T-helper 17 cell (primary cell): ENCODE results near the gene RAVER1. TPM values are rescaled to one million over a fixed set of nuclear protein-coding genes. Genes with fewer than 3 reads are reported as not detected.

Experiments used
- ATAC-seq: fragments of 150-1000 bp; cut with Tn5 transposase; 2 replicates; pipeline ENCODE4 v1.10.0; 2021; ENCODE audit warnings: mild to moderate bottlenecking, moderate library complexity
- DNase-seq, 3 donors: peaks; one replicate each; pipeline versions ENCODE4 v3.0.0 to v3.0.0-alpha.2; 2020 to 2021
- H3K9me3 ChIP-seq: one replicate; pipeline ENCODE4 v1.7.0; 2013; ENCODE audit warnings: low read length, mild to moderate bottlenecking; ENCODE audit not compliant: control insufficient read depth, poor library complexity, severe bottlenecking
- H3K27ac Mint-ChIP-seq: one replicate; pipeline ENCODE4 v1.8.0; 2022; ENCODE audit warnings: mild to moderate bottlenecking, moderate library complexity, mixed read lengths
- H3K27me3 Mint-ChIP-seq: one replicate; pipeline ENCODE4 v1.8.0; 2022; ENCODE audit warnings: mixed read lengths
- H3K36me3 Mint-ChIP-seq: one replicate; pipeline ENCODE4 v1.8.0; 2022; ENCODE audit warnings: low read depth, mixed read lengths
- H3K4me1 Mint-ChIP-seq: one replicate; pipeline ENCODE4 v1.8.0; 2022; ENCODE audit warnings: mild to moderate bottlenecking, mixed read lengths
- H3K4me3 Mint-ChIP-seq: one replicate; pipeline ENCODE4 v1.8.0; 2022; ENCODE audit warnings: mild to moderate bottlenecking, moderate library complexity, mixed read lengths
- total RNA-seq, 4 donors: library from RNA in 2 of 4; stranded (reverse) in 2 of 4; gene quantifications; one replicate each; pipeline ENCODE4 v1.2.3 and lab custom pipeline; 2022 to 2026

RAVER1 gene
- total RNA-seq, 2 donors from 2014 or later, result 40.2 to 49.8 TPM

DNA sequence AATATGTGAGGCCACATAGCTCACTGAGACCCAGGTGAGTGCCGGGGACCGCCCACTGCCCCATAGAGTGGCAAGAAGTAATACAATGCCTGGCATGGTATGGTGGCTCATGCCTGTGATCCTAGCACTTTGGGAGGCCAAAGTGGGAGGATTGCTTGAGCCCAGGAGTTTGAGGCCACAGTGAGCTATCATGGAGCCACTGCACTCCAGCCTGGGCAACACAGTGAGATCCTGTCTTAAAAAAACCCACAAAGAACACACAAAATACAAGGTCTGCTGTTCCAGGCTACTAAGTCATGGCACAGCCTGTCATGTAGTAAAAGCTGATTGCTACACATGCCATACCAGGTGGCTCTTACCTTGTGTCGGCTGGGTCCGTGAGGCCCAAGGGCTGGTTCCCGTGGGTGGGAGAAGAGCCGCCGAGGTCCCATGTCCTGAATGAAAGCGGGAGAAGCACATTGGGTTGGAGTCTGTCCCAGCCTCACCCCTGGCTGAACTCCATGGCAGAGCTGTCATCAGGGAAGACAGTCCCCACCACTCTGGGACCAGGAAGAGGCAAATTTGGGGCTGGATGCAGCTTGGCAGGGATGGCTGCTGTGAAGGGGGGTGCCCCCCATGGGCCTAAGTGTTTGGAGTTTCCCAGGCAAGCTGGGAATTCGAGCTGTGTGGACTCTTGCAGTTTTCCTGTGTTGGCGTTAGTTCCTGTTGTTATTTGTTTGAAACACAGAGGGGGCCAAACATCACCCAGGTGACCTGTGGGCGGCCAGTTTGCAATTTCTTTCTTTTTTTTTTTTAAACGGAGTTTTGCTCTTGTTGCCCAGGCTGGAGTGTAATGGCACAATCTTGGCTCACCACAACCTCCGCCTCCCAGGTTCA lies 14.3 kb downstream of the RAVER1 start:
- H3K4me3 Mint-ChIP-seq, result no peak overlapping the region
- H3K9me3 ChIP-seq, result no peaks in the 10 kb centered on the region
- DNase-seq (no peak), ATAC-seq (no peak)
- H3K4me1 Mint-ChIP-seq, result peaks cover 20% of the 10 kb centered on the region
- H3K36me3 Mint-ChIP-seq, result peaks cover 8% of the 10 kb centered on the region
- no peaks in the 10 kb centered on the region for H3K27me3 Mint-ChIP-seq
- H3K27ac Mint-ChIP-seq, result no peak overlapping the region

DNA sequence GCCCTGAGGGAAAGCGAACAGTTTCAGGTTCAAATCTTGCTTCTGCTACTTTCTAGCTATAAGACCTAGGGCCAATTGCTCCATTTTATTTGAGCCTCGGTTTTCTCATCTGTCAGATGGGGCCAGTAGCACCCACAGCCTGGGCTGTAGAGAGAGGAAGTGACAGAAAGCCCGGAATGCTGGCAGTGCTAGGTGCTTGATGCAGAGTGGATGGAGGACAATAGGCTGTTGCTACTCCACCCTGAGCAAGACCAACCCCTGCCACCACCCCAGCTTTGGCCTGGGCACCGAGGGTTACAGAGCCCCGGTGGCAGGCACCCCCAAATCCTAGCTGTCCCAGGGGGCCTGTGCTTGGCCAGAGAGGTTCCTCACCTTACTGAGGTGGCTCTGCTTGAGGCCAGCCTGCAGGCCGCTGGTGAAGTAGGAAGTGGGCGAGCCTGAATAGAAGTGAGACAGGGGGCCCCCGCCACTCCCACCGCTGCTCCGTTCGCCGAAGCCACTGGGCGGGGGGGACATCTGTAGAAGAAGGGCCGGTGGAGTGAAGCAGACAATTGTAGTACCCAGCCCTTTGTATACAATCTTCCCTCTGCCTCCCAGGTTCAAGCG lies 15.4 kb downstream of the RAVER1 start:
- ATAC-seq, result no peak
- H3K36me3 Mint-ChIP-seq, result peaks cover 10% of the 10 kb centered on the region
- H3K4me1 Mint-ChIP-seq, result peaks cover 20% of the 10 kb centered on the region
- DNase-seq, result no peak
- no peaks in the 10 kb centered on the region for H3K27me3 Mint-ChIP-seq
- no peak overlapping the region for H3K4me3 Mint-ChIP-seq
- H3K27ac Mint-ChIP-seq, result no peak overlapping the region
- no peaks in the 10 kb centered on the region for H3K9me3 ChIP-seq

DNA sequence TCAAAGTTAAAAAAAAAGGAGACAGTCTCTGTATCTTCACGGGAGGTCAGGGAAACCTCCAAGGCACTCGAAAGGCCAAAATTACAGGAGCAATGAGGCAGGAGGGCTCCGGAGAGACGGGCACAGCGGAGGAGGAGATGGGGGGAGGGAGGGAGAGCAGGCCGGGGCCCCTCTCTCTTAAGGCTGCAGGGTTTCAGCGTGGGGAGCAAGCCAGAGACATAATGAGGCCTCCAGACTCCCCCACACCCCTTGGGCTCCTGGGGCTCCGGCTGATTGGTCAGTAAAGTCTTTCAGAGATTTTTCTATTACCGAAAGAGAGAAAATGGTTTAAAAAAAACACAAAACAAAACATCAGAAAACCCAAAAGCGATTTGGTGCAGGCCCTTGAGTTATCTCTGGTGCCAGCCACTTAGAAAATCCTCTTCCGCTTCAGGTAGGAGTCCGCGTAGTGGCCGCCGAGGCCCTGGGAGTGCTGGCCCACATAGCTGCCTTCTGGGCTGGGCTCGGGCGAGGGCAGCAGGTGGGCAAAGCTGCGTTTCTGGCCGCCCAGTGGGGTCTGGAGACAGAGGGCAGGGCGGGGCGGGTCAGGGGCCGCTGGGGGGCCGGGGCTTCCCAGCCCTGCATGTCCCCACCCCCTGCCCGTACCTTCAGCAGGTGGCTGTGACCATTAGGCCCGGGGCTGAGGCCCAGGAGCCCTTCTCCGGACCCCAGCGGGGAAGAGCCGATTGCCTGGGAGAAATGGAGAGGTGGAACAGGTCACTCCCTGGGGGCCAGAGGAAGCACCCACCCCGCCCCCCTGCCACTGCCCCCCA lies 16.1 kb downstream of the RAVER1 start:
- H3K4me1 Mint-ChIP-seq, result peaks cover 20% of the 10 kb centered on the region
- peak overlapping the region; percentile 92 for H3K27ac Mint-ChIP-seq
- no peak overlapping the region for H3K4me3 Mint-ChIP-seq
- no peak for ATAC-seq
- H3K36me3 Mint-ChIP-seq, result peaks cover 10% of the 10 kb centered on the region
- no peaks in the 10 kb centered on the region for H3K9me3 ChIP-seq
- DNase-seq, result no peak
- H3K27me3 Mint-ChIP-seq, result no peaks in the 10 kb centered on the region

- Mint-ChIP-seq H3K27ac (peak overlapping the region; percentile 92), H3K27me3 (no peaks in the 10 kb centered on the region), H3K36me3 (peaks cover 6% of the 10 kb centered on the region), H3K4me3 (peak overlapping the region; percentile 92), H3K4me1 (peaks cover 15% of the 10 kb centered on the region)
- no peaks in the 10 kb centered on the region for H3K9me3 ChIP-seq
- no peak for DNase-seq
- ATAC-seq, result no peak
Measured at GRCh38 chr19:10316229-10317044, 16.9 kb downstream of the RAVER1 start.

DNA sequence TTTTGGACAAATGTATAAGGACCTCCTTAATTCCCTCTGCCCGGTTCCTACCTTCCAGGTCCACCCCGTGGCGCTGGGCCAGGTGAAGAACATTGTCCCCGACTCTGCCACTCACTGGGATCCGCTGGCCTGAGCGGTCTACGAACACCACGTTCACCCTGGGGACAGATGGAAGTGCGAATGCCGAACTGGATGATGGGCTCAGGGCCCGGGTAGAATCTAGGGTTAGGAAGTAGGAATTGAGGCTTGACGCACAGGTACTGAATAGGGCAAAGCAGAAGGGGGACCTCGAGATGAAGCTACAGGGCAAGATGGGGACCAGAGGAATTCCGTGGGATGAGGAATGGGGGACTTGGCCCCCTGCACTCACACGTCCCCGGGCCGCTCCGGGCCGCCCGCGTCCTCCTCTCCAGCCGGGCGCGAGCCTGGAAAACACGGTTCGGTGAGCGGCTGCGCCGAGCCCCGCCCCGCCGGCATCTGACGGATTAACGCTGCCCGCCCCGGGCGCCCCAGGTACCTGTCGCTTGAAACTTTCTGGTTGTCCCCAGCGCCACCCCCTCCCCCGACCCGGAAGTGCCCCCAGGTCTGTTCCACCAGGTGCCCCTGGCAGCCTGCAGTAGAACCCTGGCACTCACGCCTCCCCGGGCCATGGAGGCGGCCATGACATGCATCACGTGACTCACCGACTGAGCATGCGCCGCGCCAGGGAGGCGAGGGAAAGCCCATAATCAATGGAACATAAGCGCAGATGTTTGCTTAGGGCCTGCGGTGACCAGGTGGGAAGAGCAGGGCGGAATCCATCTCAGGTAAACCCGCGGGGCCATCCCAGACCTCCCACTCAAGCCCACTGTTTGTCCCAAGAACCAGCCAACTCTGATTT lies 17.8 kb downstream of the RAVER1 start, which contains the start of gene FDX2:
Gene FDX2, minus strand, starts transcription at position 681 of the 880 bp plus-strand sequence. Its CDS starts 19 bp downstream, at position 662.
- Mint-ChIP-seq H3K4me3 (peak within 1 kb of the TSS; percentile 92), H3K36me3 (peaks cover 6% of the 10 kb centered on the region), H3K4me1 (peaks cover 15% of the 10 kb centered on the region), H3K27me3 (no peaks in the 10 kb centered on the region), H3K27ac (peak within 1 kb of the TSS; percentile 92)
- H3K9me3 ChIP-seq, result no peaks in the 10 kb centered on the region
- DNase-seq (peak; percentile 87 to 92 (median 89)), ATAC-seq (peak; percentile 89)

- Mint-ChIP-seq H3K27me3 (no peaks in the 10 kb centered on the region), H3K27ac (no peak within 1 kb of the TSS), H3K4me1 (peaks cover 1% of the 10 kb centered on the region), H3K4me3 (no peak within 1 kb of the TSS), H3K36me3 (peaks cover 2% of the 10 kb centered on the region)
- no peaks in the 10 kb centered on the region for H3K9me3 ChIP-seq
- DNase-seq (no peak), ATAC-seq (no peak)
Measured at GRCh38 chr19:10309423-10309822, 23.9 kb downstream of the RAVER1 start, which contains the start of gene ZGLP1. TSS of gene ZGLP1 (minus strand) at chr19:10309815.

DNA sequence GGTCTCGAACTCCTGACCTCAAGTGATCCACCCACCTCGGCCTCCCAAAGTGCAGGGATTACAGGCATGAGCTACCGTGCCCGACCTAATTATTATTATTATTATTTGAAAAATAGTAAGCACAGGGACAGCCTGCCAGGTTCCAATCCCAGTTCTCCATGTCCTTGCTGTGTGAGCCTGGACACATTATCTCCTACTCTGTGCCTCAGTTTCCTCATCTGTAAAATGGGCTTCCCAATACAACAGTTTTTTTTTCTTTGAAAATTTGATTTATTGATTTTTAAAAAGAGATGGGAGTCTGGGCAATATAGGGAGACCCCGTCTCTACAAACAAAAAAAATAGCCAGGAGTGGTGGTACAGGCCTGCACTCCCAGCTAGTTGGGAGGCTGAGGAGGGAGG lies 27.0 kb downstream of the RAVER1 start:
- H3K9me3 ChIP-seq, result no peaks in the 10 kb centered on the region
- Mint-ChIP-seq H3K27me3 (no peaks in the 10 kb centered on the region), H3K4me1 (peaks cover 5% of the 10 kb centered on the region), H3K4me3 (no peak overlapping the region), H3K36me3 (no peaks in the 10 kb centered on the region), H3K27ac (no peak overlapping the region)
- ATAC-seq (no peak), DNase-seq (no peak)

- ATAC-seq (no peak), DNase-seq (no peak)
- Mint-ChIP-seq H3K4me1 (peaks cover 5% of the 10 kb centered on the region), H3K27ac (no peak overlapping the region), H3K4me3 (no peak overlapping the region), H3K27me3 (no peaks in the 10 kb centered on the region), H3K36me3 (no peaks in the 10 kb centered on the region)
- no peaks in the 10 kb centered on the region for H3K9me3 ChIP-seq
Measured at GRCh38 chr19:10305139-10305806, 28.1 kb downstream of the RAVER1 start.

- H3K4me1 Mint-ChIP-seq, result peaks cover 13% of the 10 kb centered on the region
- peak overlapping the region; percentile 39 for H3K4me3 Mint-ChIP-seq
- H3K27ac Mint-ChIP-seq, result no peak overlapping the region
- no peaks in the 10 kb centered on the region for H3K9me3 ChIP-seq
- H3K27me3 Mint-ChIP-seq, result peaks cover 8% of the 10 kb centered on the region
- ATAC-seq (no peak), DNase-seq (no peak)
- H3K36me3 Mint-ChIP-seq, result no peaks in the 10 kb centered on the region
Measured at GRCh38 chr19:10299545-10300458, 33.5 kb downstream of the RAVER1 start.

DNA sequence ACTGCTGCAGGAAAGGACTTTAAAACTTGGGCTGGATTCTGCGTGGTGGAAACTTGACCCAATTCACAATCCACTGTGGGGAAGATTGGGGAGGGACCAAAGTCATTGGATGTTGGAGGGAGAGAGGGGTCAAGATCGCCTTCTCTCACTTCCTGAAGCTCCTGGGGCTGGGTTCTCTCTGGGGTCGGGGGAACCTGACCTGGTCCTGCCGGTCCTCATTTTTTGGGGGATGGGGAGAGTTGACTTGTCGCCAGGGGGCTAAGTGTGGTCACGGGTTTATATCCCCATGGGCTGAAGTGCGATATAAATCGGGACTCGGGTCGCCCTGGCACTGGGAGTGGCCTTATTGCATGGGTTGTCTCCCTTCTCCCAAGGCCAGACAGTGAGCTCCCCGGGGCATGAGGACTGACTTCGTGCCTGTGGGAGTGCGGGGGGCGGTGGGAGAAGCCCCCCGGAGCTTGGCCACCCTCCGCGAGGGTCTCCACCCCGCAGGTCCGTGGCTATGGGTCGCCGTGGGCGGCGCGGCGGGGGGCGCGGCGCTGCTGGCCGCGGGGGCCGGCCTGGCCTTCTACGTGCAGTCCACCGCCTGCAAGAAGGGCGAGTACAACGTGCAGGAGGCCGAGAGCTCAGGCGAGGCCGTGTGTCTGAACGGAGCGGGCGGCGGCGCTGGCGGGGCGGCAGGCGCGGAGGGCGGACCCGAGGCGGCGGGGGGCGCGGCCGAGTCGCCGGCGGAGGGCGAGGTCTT lies 37.3 kb downstream of the RAVER1 start:
- no peaks in the 10 kb centered on the region for H3K9me3 ChIP-seq
- DNase-seq, result no peak
- Mint-ChIP-seq H3K27me3 (peaks cover 43% of the 10 kb centered on the region), H3K4me3 (peak overlapping the region; percentile 90), H3K4me1 (peaks cover 27% of the 10 kb centered on the region), H3K27ac (peak overlapping the region; percentile 91), H3K36me3 (peaks cover 5% of the 10 kb centered on the region)
- ATAC-seq, result no peak
